Measurements from ENCODE around the gene DCC. TPM values are rescaled to one million over a fixed set of nuclear protein-coding genes. Genes with fewer than 3 reads are reported as not detected.

The DCC gene
- total RNA-seq, 1 experiment from 2014 or later, result not detected

DNA sequence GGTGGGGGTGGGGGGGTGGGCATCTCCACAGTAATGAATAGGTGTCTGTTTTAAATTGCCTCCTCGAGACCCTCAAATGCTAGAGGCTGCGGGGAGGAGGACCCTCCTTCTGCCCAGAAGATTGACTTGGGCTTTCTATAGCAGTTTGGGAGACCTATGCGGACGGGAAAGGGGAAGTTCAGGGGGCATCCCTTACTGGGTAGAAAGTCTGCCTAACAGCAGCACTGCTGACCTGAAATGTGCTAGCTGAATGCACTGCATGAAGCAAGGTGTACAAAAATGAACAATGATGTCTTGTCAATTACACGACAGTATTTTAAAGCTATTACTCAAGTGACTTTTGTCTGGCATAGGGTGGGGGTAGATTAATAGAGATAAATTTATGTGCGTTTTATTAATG is 2.5 kb downstream of the DCC start:
- DNase-seq, result no peak
- Histone ChIP-seq H3K4me3 (ENCODE audit: low read length) (no peak overlapping the region), H3K27ac (ENCODE audit: low read length) (no peak overlapping the region), H3K79me2 (ENCODE audit: low read length) (no peaks in the 10 kb centered on the region), H3K9me3 (ENCODE audit: low read length) (no peaks in the 10 kb centered on the region), H3K9ac (ENCODE audit: low read length) (no peak overlapping the region), H3K27me3 (ENCODE audit: low read length) (peaks cover 41% of the 10 kb centered on the region), H3K36me3 (ENCODE audit: low read depth, low read length) (no peaks in the 10 kb centered on the region), H3K4me2 (ENCODE audit: low read length) (no peak overlapping the region), H2AFZ (ENCODE audit: low read length) (no peak overlapping the region), H4K20me1 (ENCODE audit: low read length) (no peaks in the 10 kb centered on the region), H3K9me2 (replicated peaks; ENCODE audit: low read length) (no peaks in the 10 kb centered on the region), H3K4me1 (ENCODE audit: insufficient read depth, low read length) (no peaks in the 10 kb centered on the region), H3F3A (ENCODE audit: low read length, unreplicated experiment) (no peaks in the 10 kb centered on the region)
- BruUV-seq (replicated peaks), result no TSS peak
- ChIA-PET CTCF (no interaction called here), POLR2A (ENCODE audit: unreplicated experiment) (no interaction called here)
- intact Hi-C loops (cut with micrococcal nuclease), result no loop called here
- no peak for ATAC-seq
- no peak for TF ChIP-seq EZH2 (IDR thresholded peaks at IDR 0.05; ENCODE audit: low read length, unreplicated experiment)
- TF ChIP-seq, protein P1, sequence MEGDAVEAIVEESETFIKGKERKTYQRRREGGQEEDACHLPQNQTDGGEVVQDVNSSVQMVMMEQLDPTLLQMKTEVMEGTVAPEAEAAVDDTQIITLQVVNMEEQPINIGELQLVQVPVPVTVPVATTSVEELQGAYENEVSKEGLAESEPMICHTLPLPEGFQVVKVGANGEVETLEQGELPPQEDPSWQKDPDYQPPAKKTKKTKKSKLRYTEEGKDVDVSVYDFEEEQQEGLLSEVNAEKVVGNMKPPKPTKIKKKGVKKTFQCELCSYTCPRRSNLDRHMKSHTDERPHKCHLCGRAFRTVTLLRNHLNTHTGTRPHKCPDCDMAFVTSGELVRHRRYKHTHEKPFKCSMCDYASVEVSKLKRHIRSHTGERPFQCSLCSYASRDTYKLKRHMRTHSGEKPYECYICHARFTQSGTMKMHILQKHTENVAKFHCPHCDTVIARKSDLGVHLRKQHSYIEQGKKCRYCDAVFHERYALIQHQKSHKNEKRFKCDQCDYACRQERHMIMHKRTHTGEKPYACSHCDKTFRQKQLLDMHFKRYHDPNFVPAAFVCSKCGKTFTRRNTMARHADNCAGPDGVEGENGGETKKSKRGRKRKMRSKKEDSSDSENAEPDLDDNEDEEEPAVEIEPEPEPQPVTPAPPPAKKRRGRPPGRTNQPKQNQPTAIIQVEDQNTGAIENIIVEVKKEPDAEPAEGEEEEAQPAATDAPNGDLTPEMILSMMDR (conservative IDR thresholded peaks at IDR 0.05; ENCODE audit: low read depth, low read length), result no peak
- no peak for TF ChIP-seq EZH2phosphoT487 (IDR thresholded peaks at IDR 0.05; ENCODE audit: borderline replicate concordance, low read length)

DNA sequence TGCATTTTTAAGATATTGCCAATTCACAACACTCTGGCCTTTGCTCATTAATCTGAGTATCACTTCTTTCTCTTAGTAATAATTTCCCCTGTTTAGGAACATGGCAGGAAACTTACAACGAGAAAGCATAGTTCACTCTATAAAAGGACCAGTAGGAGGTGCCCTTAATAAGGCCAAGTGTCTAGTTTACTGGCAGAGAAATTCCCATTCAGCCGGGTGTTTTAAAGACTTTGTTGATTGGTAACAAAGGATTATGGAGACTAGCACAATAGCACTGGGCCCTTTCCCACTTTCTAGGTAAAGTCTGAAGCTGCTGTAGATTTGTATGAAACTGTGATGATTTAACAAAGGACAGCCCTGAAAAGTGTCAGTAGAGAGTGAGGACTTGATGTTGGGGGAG is 3.1 kb downstream of the DCC start:
- Histone ChIP-seq H2AFZ (ENCODE audit: low read length) (no peak overlapping the region), H3F3A (ENCODE audit: low read length, unreplicated experiment) (no peaks in the 10 kb centered on the region), H3K36me3 (ENCODE audit: low read depth, low read length) (no peaks in the 10 kb centered on the region), H3K4me1 (ENCODE audit: insufficient read depth, low read length) (no peaks in the 10 kb centered on the region), H4K20me1 (ENCODE audit: low read length) (no peaks in the 10 kb centered on the region), H3K27me3 (ENCODE audit: low read length) (peaks cover 41% of the 10 kb centered on the region), H3K4me2 (ENCODE audit: low read length) (no peak overlapping the region), H3K27ac (ENCODE audit: low read length) (no peak overlapping the region), H3K4me3 (ENCODE audit: low read length) (no peak overlapping the region), H3K9me2 (replicated peaks; ENCODE audit: low read length) (no peaks in the 10 kb centered on the region), H3K9ac (ENCODE audit: low read length) (no peak overlapping the region), H3K9me3 (ENCODE audit: low read length) (no peaks in the 10 kb centered on the region), H3K79me2 (ENCODE audit: low read length) (no peaks in the 10 kb centered on the region)
- no TSS peak for BruUV-seq (replicated peaks)
- no peak for ATAC-seq
- intact Hi-C loops (cut with micrococcal nuclease), result no loop called here
- POLR2A ChIA-PET (ENCODE audit: unreplicated experiment), result no interaction called here
- TF ChIP-seq EZH2phosphoT487 (IDR thresholded peaks at IDR 0.05; ENCODE audit: borderline replicate concordance, low read length), result no peak
- TF ChIP-seq, protein P1 (conservative IDR thresholded peaks at IDR 0.05; ENCODE audit: low read depth, low read length), result peak; percentile 35; the same call in 1 of the 2 replicates
- no peak for TF ChIP-seq EZH2 (IDR thresholded peaks at IDR 0.05; ENCODE audit: low read length, unreplicated experiment)
- CTCF ChIA-PET, result no interaction called here
- DNase-seq, result peak; percentile 3

DNA sequence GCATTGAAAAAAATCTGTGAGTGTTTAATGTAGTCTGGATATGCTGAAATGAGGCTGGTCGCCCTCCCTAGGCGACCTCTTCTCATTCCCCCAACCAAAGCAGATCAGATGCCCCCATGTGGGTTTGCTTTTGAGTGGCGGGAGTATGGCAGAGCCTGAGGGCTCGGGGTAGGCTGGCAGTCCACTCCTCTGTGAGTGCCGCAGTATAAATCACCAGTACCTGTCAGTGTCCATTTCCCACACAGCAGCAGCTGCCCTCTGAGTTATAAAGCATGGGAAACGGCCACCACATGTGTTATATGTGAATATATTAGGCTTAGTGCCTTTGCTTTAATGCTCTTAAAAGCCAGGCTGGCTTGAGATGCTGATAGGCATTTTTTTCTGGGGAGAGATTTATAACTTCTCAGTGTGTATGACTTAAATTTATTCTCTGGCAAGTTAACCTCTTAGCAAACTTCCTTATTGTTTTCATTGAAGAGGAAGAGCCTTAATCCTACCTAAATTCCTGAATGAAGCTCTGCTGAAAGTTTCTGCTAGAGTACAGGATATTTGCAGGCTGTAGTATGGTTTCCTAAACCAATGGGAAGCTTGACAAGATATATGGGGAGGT is 3.8 kb downstream of the DCC start:
- H3K9ac ChIP-seq (ENCODE audit: low read length), result no peak overlapping the region
- DNase-seq, result no peak
- ChIA-PET CTCF (no interaction called here), POLR2A (ENCODE audit: unreplicated experiment) (no interaction called here)
- intact Hi-C loops (cut with micrococcal nuclease), result no loop called here
- BruUV-seq (replicated peaks), result no TSS peak
- no peaks in the 10 kb centered on the region for H3K4me1 ChIP-seq (ENCODE audit: insufficient read depth, low read length)
- H2AFZ ChIP-seq (ENCODE audit: low read length), result no peak overlapping the region
- no peaks in the 10 kb centered on the region for H3K9me3 ChIP-seq (ENCODE audit: low read length)
- H3K27me3 ChIP-seq (ENCODE audit: low read length), result peaks cover 39% of the 10 kb centered on the region
- no peak overlapping the region for H3K4me2 ChIP-seq (ENCODE audit: low read length)
- H3K27ac ChIP-seq (ENCODE audit: low read length), result no peak overlapping the region
- H3K36me3 ChIP-seq (ENCODE audit: low read depth, low read length), result no peaks in the 10 kb centered on the region
- H3K4me3 ChIP-seq (ENCODE audit: low read length), result no peak overlapping the region
- no peaks in the 10 kb centered on the region for H3F3A ChIP-seq (ENCODE audit: low read length, unreplicated experiment)
- no peaks in the 10 kb centered on the region for H4K20me1 ChIP-seq (ENCODE audit: low read length)
- H3K9me2 ChIP-seq (replicated peaks; ENCODE audit: low read length), result no peaks in the 10 kb centered on the region
- no peak for TF ChIP-seq EZH2 (IDR thresholded peaks at IDR 0.05; ENCODE audit: low read length, unreplicated experiment)
- TF ChIP-seq, protein P1 (conservative IDR thresholded peaks at IDR 0.05; ENCODE audit: low read depth, low read length), result no peak
- no peak for TF ChIP-seq EZH2phosphoT487 (IDR thresholded peaks at IDR 0.05; ENCODE audit: borderline replicate concordance, low read length)
- H3K79me2 ChIP-seq (ENCODE audit: low read length), result no peaks in the 10 kb centered on the region
- ATAC-seq, result no peak

Measured in PC-3 (cell line).